Vagina (tissue), 2 donors: ENCODE results near the gene NCOA4.
"Not testable (repeated sequence)": the region's sequence is repeated elsewhere in the genome, so short reads cannot be mapped to it uniquely, and the experiment has no call there.

Experiments used
- CTCF ChIP-seq, 3 experiments: fragments of 450-650 bp in 2 of 3; fragments of 200-600 bp in 1 of 3; sonication (generic) in 1 of 3; IDR thresholded peaks; one replicate each; pipeline ENCODE4 v1.5.1; 2017 to 2019; ENCODE audit warnings: antibody characterized with exemption in 3 of 3, mild to moderate bottlenecking in 2 of 3, moderate library complexity in 2 of 3
- POLR2A ChIP-seq, 2 donors: fragments of 450-650 bp; IDR thresholded peaks; one replicate each; pipeline ENCODE4 v1.6.1; 2017; ENCODE audit warnings: antibody characterized with exemption in 2 of 2, mild to moderate bottlenecking in 2 of 2, moderate library complexity in 2 of 2

- not testable (repeated sequence) for TF ChIP-seq CTCF, POLR2A (IDR thresholded peaks at IDR 0.05)
These were observed 30.5 kb downstream of the NCOA4 start for GRCh38 chr10:45999955-46000354.
